Endodermal cell (in vitro differentiated cells): ENCODE measurements around the gene TNS3. TPM values are rescaled to one million over a fixed set of nuclear protein-coding genes. Genes with fewer than 3 reads are reported as not detected.
A peak's percentile ranks its signal among the peaks of the same experiment; 100 is the strongest.

ENCODE experiments used
- DNase-seq: peaks from one replicate; pipeline ENCODE4 v3.0.0-alpha.2; 2017
- H3K27ac ChIP-seq: 2 replicates; pipeline ENCODE4 v1.5.1; 2013; ENCODE audit warnings: mild to moderate bottlenecking, low read depth, low read length, moderate library complexity
- H3K27me3 ChIP-seq: 2 replicates; pipeline ENCODE4 v1.6.1; 2013; ENCODE audit warnings: mild to moderate bottlenecking, low read length, moderate library complexity; ENCODE audit not compliant: insufficient read depth, control insufficient read depth, poor library complexity, severe bottlenecking
- H3K36me3 ChIP-seq: 2 replicates; pipeline ENCODE4 v1.7.0; 2013; ENCODE audit warnings: mild to moderate bottlenecking, low read length, moderate library complexity; ENCODE audit not compliant: control insufficient read depth, insufficient read depth
- H3K4me1 ChIP-seq: one replicate; pipeline ENCODE4 v1.7.0; 2013; ENCODE audit warnings: low read length; ENCODE audit not compliant: control insufficient read depth, insufficient read depth
- H3K4me3 ChIP-seq: 2 replicates; pipeline ENCODE4 v1.5.1; 2013; ENCODE audit warnings: mild to moderate bottlenecking, low read length, moderate library complexity
- H3K9ac ChIP-seq: 2 replicates; pipeline ENCODE4 v1.6.1; 2013; ENCODE audit warnings: mild to moderate bottlenecking, low read length, moderate library complexity; ENCODE audit not compliant: poor library complexity, severe bottlenecking; ENCODE audit errors: extremely low read depth
- H3K9me3 ChIP-seq: 2 replicates; pipeline ENCODE4 v1.6.1; 2013; ENCODE audit warnings: mild to moderate bottlenecking, low read length, moderate library complexity; ENCODE audit not compliant: control insufficient read depth
- H3K27ac Mint-ChIP-seq: 2 replicates; pipeline ENCODE4 v1.8.0; 2020; ENCODE audit warnings: mixed read lengths
- H3K27me3 Mint-ChIP-seq: 2 replicates; pipeline ENCODE4 v1.8.0; 2021; ENCODE audit warnings: mild to moderate bottlenecking, mixed read lengths; ENCODE audit not compliant: insufficient read depth
- H3K36me3 Mint-ChIP-seq: 2 replicates; pipeline ENCODE4 v1.8.0; 2020; ENCODE audit warnings: low read depth, mixed read lengths
- H3K4me1 Mint-ChIP-seq: 2 replicates; pipeline ENCODE4 v1.8.0; 2020; ENCODE audit warnings: mixed read lengths
- H3K4me3 Mint-ChIP-seq: 2 replicates; pipeline ENCODE4 v1.8.0; 2020; ENCODE audit warnings: mild to moderate bottlenecking, moderate library complexity, mixed read lengths
- H3K9me3 Mint-ChIP-seq: 2 replicates; pipeline ENCODE4 v1.8.0; 2020; ENCODE audit warnings: mild to moderate bottlenecking, mixed read lengths
- CTCF ChIP-seq: fragments of 200-600 bp; sonication (generic); conservative IDR thresholded peaks from 2 replicates; pipeline ENCODE4 v1.5.0; 2021; ENCODE audit warnings: antibody characterized with exemption, mild to moderate bottlenecking
- WGBS, 2 experiments: methylation state at CpG; one replicate each; pipeline versions ENCODE4 v1.1.5 to v1.1.7; 2013; ENCODE audit warnings: missing lambda C conversion rate in 2 of 2, mixed read lengths in 1 of 2; ENCODE audit not compliant: insufficient coverage in 1 of 2, insufficient read length in 1 of 2; 5-methylcytosine and 5-hydroxymethylcytosine counted together
- total RNA-seq, 2 donors: library from RNA; stranded (reverse); fragmentation: NEBNext Ultra II Directional in 1 of 2; extraction: Animal tissue kit (Norgen Biotek cat#: 25700) in 1 of 2; gene quantifications; 2 replicates in 1 of 2; 3 replicates in 1 of 2; pipeline ENCODE4 v1.2.1, GENCODE V29; 2021

Gene TNS3
- total RNA-seq, 2 donors from 2014 or later, result 33.8 to 38.5 TPM

- Histone ChIP-seq H3K36me3 (peaks cover 27% of the 10 kb centered on the region), H3K27ac (no peak overlapping the region), H3K9ac (no peak overlapping the region), H3K9me3 (no peaks in the 10 kb centered on the region), H3K4me1 (peaks cover 13% of the 10 kb centered on the region), H3K4me3 (no peak overlapping the region), H3K27me3 (no peaks in the 10 kb centered on the region)
- Mint-ChIP-seq H3K27ac (no peak overlapping the region), H3K4me3 (no peak overlapping the region), H3K27me3 (no peaks in the 10 kb centered on the region), H3K4me1 (peaks cover 13% of the 10 kb centered on the region), H3K36me3 (peaks cover 10% of the 10 kb centered on the region), H3K9me3 (no peaks in the 10 kb centered on the region)
- peak; percentile 13 for DNase-seq
- TF ChIP-seq CTCF, result no peak
- 94 to 97% methylated on average over 6 to 7 of the region's 7 CpGs for WGBS, 2 experiments
These were observed 235.5 kb downstream of the TNS3 start for GRCh38 chr7:47346377-47346914.

- Histone ChIP-seq H3K27me3 (no peaks in the 10 kb centered on the region), H3K9ac (no peak overlapping the region), H3K27ac (no peak overlapping the region), H3K4me1 (peaks cover 13% of the 10 kb centered on the region), H3K4me3 (no peak overlapping the region), H3K36me3 (peaks cover 29% of the 10 kb centered on the region), H3K9me3 (no peaks in the 10 kb centered on the region)
- no peak for TF ChIP-seq CTCF
- Mint-ChIP-seq H3K9me3 (no peaks in the 10 kb centered on the region), H3K4me1 (peaks cover 13% of the 10 kb centered on the region), H3K4me3 (no peak overlapping the region), H3K36me3 (peaks cover 10% of the 10 kb centered on the region), H3K27ac (no peak overlapping the region), H3K27me3 (no peaks in the 10 kb centered on the region)
- WGBS, 2 experiments, result 94 to 95% methylated on average over 11 of the region's 11 CpGs
- no peak for DNase-seq
These were observed 236.0 kb downstream of the TNS3 start for GRCh38 chr7:47345857-47346298.

- Histone ChIP-seq H3K27ac (no peak overlapping the region), H3K9me3 (no peaks in the 10 kb centered on the region), H3K9ac (no peak overlapping the region), H3K4me3 (no peak overlapping the region), H3K27me3 (no peaks in the 10 kb centered on the region), H3K4me1 (peaks cover 3% of the 10 kb centered on the region), H3K36me3 (peaks cover 29% of the 10 kb centered on the region)
- H3K27me3 Mint-ChIP-seq, result no peaks in the 10 kb centered on the region
- no peaks in the 10 kb centered on the region for H3K4me1 Mint-ChIP-seq
- no peak overlapping the region for H3K4me3 Mint-ChIP-seq
- no peak overlapping the region for H3K27ac Mint-ChIP-seq
- peak; percentile 28 for DNase-seq
- peaks cover 10% of the 10 kb centered on the region for H3K36me3 Mint-ChIP-seq
- WGBS, 2 experiments, result 94 to 96% methylated on average over 32 of the region's 32 CpGs
- no peak for TF ChIP-seq CTCF
- no peaks in the 10 kb centered on the region for H3K9me3 Mint-ChIP-seq
These were observed 237.5 kb downstream of the TNS3 start for GRCh38 chr7:47344171-47344955.
